Measurements from ENCODE around the gene POM121L2. TPM values are rescaled to one million over a fixed set of nuclear protein-coding genes. Genes with fewer than 3 reads are reported as not detected.

POM121L2 gene
- polyA plus RNA-seq, 3 donors = not detected

- Mint-ChIP-seq H3K27ac (no peak overlapping the region), H3K27me3 (ENCODE audit: low read depth in 3 of 3) (peaks cover 48 to 65% (median 57%) of the 10 kb centered on the region in 3 donors), H3K36me3 (no peaks in the 10 kb centered on the region), H3K4me1 (no peaks in the 10 kb centered on the region), H3K4me3 (no peak overlapping the region), H3K9me3 (peaks cover 2 to 31% (median 24%) of the 10 kb centered on the region in 7 donors)
- Histone ChIP-seq H3K79me2 (ENCODE audit: insufficient read depth, low read length) (no peaks in the 10 kb centered on the region), H2AFZ (ENCODE audit: insufficient read depth, low read depth, low read length, poor library complexity, severe bottlenecking) (no peak overlapping the region), H3K27me3 (ENCODE audit: control insufficient read depth in 2 of 2, insufficient read depth in 2 of 2, low read length in 2 of 2) (peaks cover 21 to 56% of the 10 kb centered on the region in 2 donors), H3K9me3 (replicated peaks in 1 of 2; ENCODE audit: control insufficient read depth in 1 of 2, insufficient read depth in 1 of 2, low read length in 2 of 2) (peaks cover 0 to 20% of the 10 kb centered on the region in 2 donors), H3K4me2 (replicated peaks; ENCODE audit: extremely low read depth, low read length, poor library complexity, severe bottlenecking) (no peak overlapping the region), H3K27ac (ENCODE audit: low read depth in 1 of 2, low read length in 2 of 2) (no peak overlapping the region), H3K9ac (ENCODE audit: insufficient read depth, low read length, poor library complexity, severe bottlenecking) (no peak overlapping the region), H4K20me1 (ENCODE audit: insufficient read depth, low read length) (no peaks in the 10 kb centered on the region), H3K36me3 (replicated peaks in 1 of 2; ENCODE audit: control insufficient read depth in 1 of 2, insufficient read depth in 2 of 2, low read length in 2 of 2) (no peaks in the 10 kb centered on the region), H3K4me1 (ENCODE audit: control insufficient read depth in 1 of 2, insufficient read depth in 2 of 2, low read length in 2 of 2) (no peaks in the 10 kb centered on the region), H3K4me3 (replicated peaks in 1 of 3; ENCODE audit: low read depth in 2 of 3, low read length in 3 of 3) (no peak overlapping the region)
- no peak for DNase-seq
- intact Hi-C loops (cut with micrococcal nuclease) = no loop called here
- WGBS (ENCODE audit: insufficient coverage) = 86% methylated on average over 5 of the region's 8 CpGs
- TF ChIP-seq CTCF (IDR thresholded peaks at IDR 0.05) = no peak
These were observed 48.2 kb downstream of the POM121L2 start for GRCh38 chr6:27263886-27264285.

- H3K4me2 ChIP-seq (replicated peaks; ENCODE audit: extremely low read depth, low read length, poor library complexity, severe bottlenecking) = no peak overlapping the region
- H4K20me1 ChIP-seq (ENCODE audit: insufficient read depth, low read length) = no peaks in the 10 kb centered on the region
- H3K27me3 Mint-ChIP-seq (ENCODE audit: low read depth in 3 of 3) = peaks cover 41 to 65% (median 44%) of the 10 kb centered on the region in 3 donors
- H3K4me3 Mint-ChIP-seq = peak overlapping the region in 1 of 2 donors; percentile 67
- H3K4me1 Mint-ChIP-seq = no peaks in the 10 kb centered on the region
- H3K9me3 ChIP-seq (replicated peaks in 1 of 2; ENCODE audit: control insufficient read depth in 1 of 2, insufficient read depth in 1 of 2, low read length in 2 of 2) = peaks cover 0 to 12% of the 10 kb centered on the region in 2 donors
- H3K36me3 Mint-ChIP-seq = no peaks in the 10 kb centered on the region
- peaks cover 0 to 26% (median 21%) of the 10 kb centered on the region in 7 donors for H3K9me3 Mint-ChIP-seq
- no peaks in the 10 kb centered on the region for H3K79me2 ChIP-seq (ENCODE audit: insufficient read depth, low read length)
- H3K9ac ChIP-seq (ENCODE audit: insufficient read depth, low read length, poor library complexity, severe bottlenecking) = no peak overlapping the region
- no peak overlapping the region for H3K4me3 ChIP-seq (replicated peaks in 1 of 3; ENCODE audit: low read depth in 2 of 3, low read length in 3 of 3)
- intact Hi-C loops (cut with micrococcal nuclease) = no loop called here
- no peaks in the 10 kb centered on the region for H3K4me1 ChIP-seq (ENCODE audit: control insufficient read depth in 1 of 2, insufficient read depth in 2 of 2, low read length in 2 of 2)
- H2AFZ ChIP-seq (ENCODE audit: insufficient read depth, low read depth, low read length, poor library complexity, severe bottlenecking) = no peak overlapping the region
- WGBS (ENCODE audit: insufficient coverage) = 18% methylated on average over 9 of the region's 30 CpGs
- no peak for DNase-seq
- H3K27ac ChIP-seq (ENCODE audit: low read depth in 1 of 2, low read length in 2 of 2) = no peak overlapping the region
- peaks cover 17 to 43% of the 10 kb centered on the region in 2 donors for H3K27me3 ChIP-seq (ENCODE audit: control insufficient read depth in 2 of 2, insufficient read depth in 2 of 2, low read length in 2 of 2)
- no peak for TF ChIP-seq CTCF (IDR thresholded peaks at IDR 0.05)
- H3K27ac Mint-ChIP-seq = no peak overlapping the region
- no peaks in the 10 kb centered on the region for H3K36me3 ChIP-seq (replicated peaks in 1 of 2; ENCODE audit: control insufficient read depth in 1 of 2, insufficient read depth in 2 of 2, low read length in 2 of 2)
These were observed 51.2 kb downstream of the POM121L2 start for GRCh38 chr6:27260836-27261375.
